HG03439 (cell line): Measurements from ENCODE around the gene NSFL1C.
A peak's percentile ranks its signal among the peaks of the same experiment; 100 is the strongest.

Experiments used
- ATAC-seq: cut with Tn5 transposase; IDR thresholded peaks from one replicate; pipeline ENCODE4 v1.9.1; 2021; ENCODE audit warnings: mild to moderate bottlenecking, moderate library complexity; ENCODE audit not compliant: unreplicated experiment

The NSFL1C gene

GRCh38 chr20:1394686-1395085, 72.0 kb downstream of the NSFL1C start:
- no peak for ATAC-seq

- ATAC-seq = no peak
Observed at GRCh38 chr20:1393507-1393882, 73.2 kb downstream of the NSFL1C start.

- peak; percentile 90 for ATAC-seq
Observed at GRCh38 chr20:1392693-1393506, 73.7 kb downstream of the NSFL1C start, which contains the start of gene FKBP1A. Gene FKBP1A (minus strand): TSS chr20:1393054. CDS start chr20:1392998, 56 bp downstream.

- ATAC-seq = no peak
Observed at GRCh38 chr20:1392443-1392692, 74.3 kb downstream of the NSFL1C start.
